SK-N-MC (cell line): ENCODE measurements around the gene LLGL2.

Experiments
- DNase-seq: peaks from one replicate; pipeline ENCODE4 v3.0.0-alpha.2; 2011; ENCODE audit warnings: low read depth, low spot score
- H3K27ac ChIP-seq: fragments of 200-600 bp; sonication (generic); 2 replicates; pipeline ENCODE4 v1.5.1; 2016; ENCODE audit warnings: mixed run types
- H3K36me3 ChIP-seq: fragments of 200-600 bp; sonication (generic); 2 replicates; pipeline ENCODE4 v1.6.1; 2017; ENCODE audit warnings: antibody characterized with exemption, low read length, mixed read lengths; ENCODE audit not compliant: insufficient read depth
- H3K4me3 ChIP-seq: fragments of 200-600 bp; sonication (generic); 2 replicates; pipeline ENCODE4 v1.5.1; 2016
- H3K9ac ChIP-seq: fragments of 200-600 bp; sonication (generic); 2 replicates; pipeline ENCODE4 v1.8.0; 2017; ENCODE audit warnings: mixed run types, mixed read lengths; ENCODE audit not compliant: insufficient read length
- H3K9me3 ChIP-seq: fragments of 200-600 bp; sonication (generic); 2 replicates; pipeline ENCODE4 v1.6.1; 2017; ENCODE audit warnings: low read depth, mild to moderate bottlenecking, antibody characterized with exemption, low read length, moderate library complexity, mixed read lengths
- EZH2 ChIP-seq: fragments of 200-600 bp; sonication (generic); IDR thresholded peaks from one replicate; pipeline ENCODE4 v1.6.1; 2017; ENCODE audit warnings: antibody characterized with exemption
- FOXP2 ChIP-seq: optimal IDR thresholded peaks from 2 replicates; pipeline ENCODE3; 2011; ENCODE audit warnings: mild to moderate bottlenecking, moderate library complexity; ENCODE audit not compliant: insufficient read depth; ENCODE audit errors: extremely low read length, control extremely low read depth
- POLR2AphosphoS5 ChIP-seq: IDR thresholded peaks from 2 replicates; pipeline ENCODE4 v1.6.1; 2012; ENCODE audit warnings: mild to moderate bottlenecking, low read depth, low read length, borderline replicate concordance

Gene LLGL2

GRCh38 chr17:75557852-75558665 is 32.6 kb downstream of the LLGL2 start:
- TF ChIP-seq POLR2AphosphoS5 = no peak
- TF ChIP-seq EZH2 = no peak
- no peak for TF ChIP-seq FOXP2
- Histone ChIP-seq H3K4me3 (no peak overlapping the region), H3K27ac (no peak overlapping the region), H3K36me3 (no peaks in the 10 kb centered on the region), H3K9me3 (no peaks in the 10 kb centered on the region), H3K9ac (no peak overlapping the region)
- DNase-seq = no peak

GRCh38 chr17:75558666-75559530 is 33.4 kb downstream of the LLGL2 start:
- Histone ChIP-seq H3K27ac (no peak overlapping the region), H3K36me3 (no peaks in the 10 kb centered on the region), H3K9me3 (no peaks in the 10 kb centered on the region), H3K4me3 (no peak overlapping the region), H3K9ac (no peak overlapping the region)
- TF ChIP-seq FOXP2 (no peak), POLR2AphosphoS5 (no peak), EZH2 (no peak)
- DNase-seq = no peak

DNA sequence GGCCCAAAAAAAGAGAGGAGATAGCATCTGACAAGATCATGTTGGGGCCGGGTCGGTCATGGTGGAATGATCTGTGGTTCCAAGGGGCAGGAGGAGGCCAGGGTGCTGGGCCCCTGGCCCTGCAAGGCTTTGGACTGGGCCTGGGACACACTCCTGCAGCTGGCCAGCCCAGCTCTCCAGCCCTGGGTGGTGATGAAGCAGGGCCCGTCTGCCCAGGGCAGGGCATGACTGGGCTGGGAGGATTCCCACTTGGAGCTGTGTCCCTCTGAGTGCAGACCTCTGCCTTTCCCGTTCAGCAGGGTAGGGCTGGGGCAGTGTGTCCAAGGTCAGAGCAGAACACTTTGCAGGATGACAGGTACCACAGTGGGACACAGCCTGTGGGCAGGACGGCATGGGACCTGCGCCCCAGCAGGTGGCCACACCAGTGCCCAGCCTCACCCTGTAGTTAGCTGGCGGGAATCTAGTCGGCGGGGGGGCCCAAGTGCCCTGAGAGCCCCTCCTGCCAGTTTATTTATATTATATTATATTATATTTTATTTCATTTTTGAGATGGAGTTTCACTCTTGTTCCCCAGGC is 34.5 kb downstream of the LLGL2 start:
- H3K36me3 ChIP-seq = no peaks in the 10 kb centered on the region

DNA sequence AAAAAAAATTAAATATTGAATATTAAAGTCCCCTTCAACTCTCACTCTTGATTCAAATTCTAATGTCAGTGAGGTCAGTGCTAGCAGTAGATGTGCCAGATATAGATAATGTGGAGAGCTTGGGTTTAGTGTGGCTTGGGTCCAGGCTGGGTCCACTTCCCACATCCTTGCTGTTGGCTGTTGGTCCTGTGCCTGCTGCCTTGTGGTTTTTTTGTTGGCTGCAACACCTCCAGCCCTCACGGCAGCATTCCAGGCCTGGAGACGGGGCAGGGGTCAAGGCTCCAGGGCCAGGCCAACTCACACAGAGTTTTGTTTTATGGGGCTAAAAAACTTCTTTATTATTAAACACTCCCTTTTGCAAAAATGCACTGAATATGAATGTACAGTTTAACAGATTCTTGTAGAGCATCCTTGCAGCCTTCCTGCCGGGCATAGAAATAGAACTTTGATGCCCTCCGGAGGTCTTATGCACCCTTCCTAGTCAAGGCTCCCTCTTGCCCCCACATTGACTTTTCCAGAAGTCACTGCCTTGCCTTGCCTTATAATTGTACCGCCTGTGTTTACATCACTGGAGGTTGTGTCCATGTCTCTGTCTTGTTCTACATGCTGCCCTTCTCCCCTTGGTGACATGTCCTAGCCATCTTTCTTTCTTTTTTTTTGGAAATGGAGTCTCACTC is 36.6 kb downstream of the LLGL2 start:
- Histone ChIP-seq H3K4me3 (no peak overlapping the region), H3K9me3 (no peaks in the 10 kb centered on the region), H3K9ac (no peak overlapping the region), H3K36me3 (no peaks in the 10 kb centered on the region), H3K27ac (no peak overlapping the region)
- no peak for DNase-seq
- TF ChIP-seq FOXP2 (no peak), EZH2 (no peak), POLR2AphosphoS5 (no peak)

More for the DNA sequence above, 34.5 kb downstream of the LLGL2 start:
- no peak for TF ChIP-seq POLR2AphosphoS5
- no peak for TF ChIP-seq FOXP2
- TF ChIP-seq EZH2 = no peak
- H3K27ac ChIP-seq = no peak overlapping the region
- H3K9ac ChIP-seq = no peak overlapping the region
- no peaks in the 10 kb centered on the region for H3K9me3 ChIP-seq
- H3K4me3 ChIP-seq = no peak overlapping the region
- DNase-seq = no peak

DNA sequence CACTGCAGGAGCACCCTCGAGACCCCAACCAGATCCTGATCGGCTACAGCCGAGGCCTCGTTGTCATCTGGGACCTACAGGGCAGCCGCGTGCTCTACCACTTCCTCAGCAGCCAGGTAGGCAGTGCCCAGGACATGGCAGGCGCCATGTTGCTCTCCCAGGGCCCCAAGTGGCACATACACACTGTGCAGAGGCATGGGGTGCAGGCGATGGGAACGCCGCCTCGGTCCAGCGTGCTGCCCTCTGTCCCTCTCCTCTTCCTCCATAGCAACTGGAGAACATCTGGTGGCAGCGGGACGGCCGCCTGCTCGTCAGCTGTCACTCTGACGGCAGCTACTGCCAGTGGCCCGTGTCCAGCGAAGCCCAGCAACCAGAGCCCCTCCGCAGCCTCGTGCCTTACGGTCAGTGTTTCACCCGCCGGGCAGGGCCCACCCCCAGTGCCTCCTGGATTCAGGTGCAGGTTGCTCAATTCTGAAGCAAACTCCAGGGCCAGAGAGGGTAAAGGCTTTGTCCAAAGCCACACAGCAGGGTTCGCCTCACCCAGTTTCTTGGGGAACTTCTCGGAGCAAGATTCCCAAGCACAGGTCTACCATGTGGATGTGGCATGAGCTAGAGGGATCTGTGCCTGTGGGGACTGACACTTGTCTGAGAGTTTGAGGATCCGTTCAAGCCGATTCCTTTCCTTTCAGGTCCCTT is 37.7 kb downstream of the LLGL2 start:
- no peaks in the 10 kb centered on the region for H3K36me3 ChIP-seq
- DNase-seq = no peak
- no peak overlapping the region for H3K27ac ChIP-seq
- no peaks in the 10 kb centered on the region for H3K9me3 ChIP-seq
- H3K4me3 ChIP-seq = no peak overlapping the region
- no peak overlapping the region for H3K9ac ChIP-seq
- TF ChIP-seq FOXP2 = no peak
- no peak for TF ChIP-seq EZH2
- no peak for TF ChIP-seq POLR2AphosphoS5

- no peaks in the 10 kb centered on the region for H3K9me3 ChIP-seq
- H3K36me3 ChIP-seq = no peaks in the 10 kb centered on the region
- H3K27ac ChIP-seq = no peak overlapping the region
- no peak overlapping the region for H3K9ac ChIP-seq
- no peak overlapping the region for H3K4me3 ChIP-seq
- TF ChIP-seq EZH2 (no peak), FOXP2 (no peak), POLR2AphosphoS5 (no peak)
- DNase-seq = no peak
Observed at GRCh38 chr17:75564195-75564594, 38.7 kb downstream of the LLGL2 start.

GRCh38 chr17:75565066-75565465 is 39.6 kb downstream of the LLGL2 start:
- TF ChIP-seq EZH2 (no peak), FOXP2 (no peak), POLR2AphosphoS5 (no peak)
- Histone ChIP-seq H3K27ac (no peak overlapping the region), H3K9me3 (no peaks in the 10 kb centered on the region), H3K9ac (no peak overlapping the region), H3K4me3 (no peak overlapping the region), H3K36me3 (no peaks in the 10 kb centered on the region)
- no peak for DNase-seq

DNA sequence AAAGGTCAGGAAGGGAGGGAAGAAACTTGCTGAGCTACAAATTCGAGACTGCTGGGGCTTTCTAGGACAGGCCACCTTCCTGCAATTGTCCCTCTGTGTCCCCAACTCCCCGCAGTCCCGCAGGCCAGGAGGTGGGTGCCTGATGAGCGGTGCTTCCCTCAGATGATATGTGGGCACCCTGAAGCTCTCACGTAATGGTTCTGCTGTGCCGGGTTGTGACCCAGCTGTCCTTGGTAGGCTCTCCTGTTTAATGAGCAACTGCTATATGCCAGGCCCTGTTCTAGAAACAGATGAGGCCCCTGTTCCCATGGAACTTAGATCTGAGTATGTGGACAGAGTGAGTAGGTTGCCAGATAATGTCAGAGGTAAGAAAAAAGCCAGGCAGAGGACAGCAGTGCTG is 40.1 kb downstream of the LLGL2 start:
- TF ChIP-seq FOXP2 (no peak), POLR2AphosphoS5 (no peak), EZH2 (no peak)
- no peak overlapping the region for H3K27ac ChIP-seq
- H3K36me3 ChIP-seq = no peaks in the 10 kb centered on the region
- DNase-seq = no peak
- no peaks in the 10 kb centered on the region for H3K9me3 ChIP-seq
- no peak overlapping the region for H3K4me3 ChIP-seq
- H3K9ac ChIP-seq = no peak overlapping the region
